Measurements from ENCODE around the gene GTF2IRD1. TPM values are rescaled to one million over a fixed set of nuclear protein-coding genes. Genes with fewer than 3 reads are reported as not detected.

The GTF2IRD1 gene
- total RNA-seq, 4 donors from 2014 or later, result 2.8 to 27.1 (median 17.1) TPM

DNA sequence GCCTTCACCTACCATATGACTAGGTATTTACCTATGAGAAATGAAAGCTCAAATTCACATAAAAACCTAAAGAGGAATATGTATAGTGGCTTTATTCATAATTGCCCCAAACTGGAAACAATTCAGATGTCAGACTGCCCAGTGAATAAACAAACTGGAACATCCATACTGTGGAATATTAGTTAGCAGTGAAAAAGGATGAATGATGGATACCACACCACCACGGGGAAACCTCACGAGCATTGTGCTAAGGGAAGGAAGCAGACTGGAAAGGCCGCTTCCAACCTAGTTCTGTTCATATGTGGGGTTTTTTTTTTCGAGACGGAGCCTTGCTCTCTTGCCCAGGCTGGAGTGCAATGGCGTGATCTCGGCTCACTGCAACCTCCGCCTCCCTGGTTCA, 16.8 kb downstream of the GTF2IRD1 start:
- no peak for TF ChIP-seq POLR2A (IDR thresholded peaks at IDR 0.05)
- TF ChIP-seq, protein P1, sequence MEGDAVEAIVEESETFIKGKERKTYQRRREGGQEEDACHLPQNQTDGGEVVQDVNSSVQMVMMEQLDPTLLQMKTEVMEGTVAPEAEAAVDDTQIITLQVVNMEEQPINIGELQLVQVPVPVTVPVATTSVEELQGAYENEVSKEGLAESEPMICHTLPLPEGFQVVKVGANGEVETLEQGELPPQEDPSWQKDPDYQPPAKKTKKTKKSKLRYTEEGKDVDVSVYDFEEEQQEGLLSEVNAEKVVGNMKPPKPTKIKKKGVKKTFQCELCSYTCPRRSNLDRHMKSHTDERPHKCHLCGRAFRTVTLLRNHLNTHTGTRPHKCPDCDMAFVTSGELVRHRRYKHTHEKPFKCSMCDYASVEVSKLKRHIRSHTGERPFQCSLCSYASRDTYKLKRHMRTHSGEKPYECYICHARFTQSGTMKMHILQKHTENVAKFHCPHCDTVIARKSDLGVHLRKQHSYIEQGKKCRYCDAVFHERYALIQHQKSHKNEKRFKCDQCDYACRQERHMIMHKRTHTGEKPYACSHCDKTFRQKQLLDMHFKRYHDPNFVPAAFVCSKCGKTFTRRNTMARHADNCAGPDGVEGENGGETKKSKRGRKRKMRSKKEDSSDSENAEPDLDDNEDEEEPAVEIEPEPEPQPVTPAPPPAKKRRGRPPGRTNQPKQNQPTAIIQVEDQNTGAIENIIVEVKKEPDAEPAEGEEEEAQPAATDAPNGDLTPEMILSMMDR (IDR thresholded peaks at IDR 0.05), result no peak
- Histone ChIP-seq H3K27me3 (no peaks in the 10 kb centered on the region), H3K4me1 (peaks cover 0 to 12% (median 0%) of the 10 kb centered on the region in 4 donors), H3K9me3 (no peaks in the 10 kb centered on the region), H3K27ac (no peak overlapping the region), H3K36me3 (no peaks in the 10 kb centered on the region), H3K4me3 (no peak overlapping the region)
- DNase-seq, result no peak

DNA sequence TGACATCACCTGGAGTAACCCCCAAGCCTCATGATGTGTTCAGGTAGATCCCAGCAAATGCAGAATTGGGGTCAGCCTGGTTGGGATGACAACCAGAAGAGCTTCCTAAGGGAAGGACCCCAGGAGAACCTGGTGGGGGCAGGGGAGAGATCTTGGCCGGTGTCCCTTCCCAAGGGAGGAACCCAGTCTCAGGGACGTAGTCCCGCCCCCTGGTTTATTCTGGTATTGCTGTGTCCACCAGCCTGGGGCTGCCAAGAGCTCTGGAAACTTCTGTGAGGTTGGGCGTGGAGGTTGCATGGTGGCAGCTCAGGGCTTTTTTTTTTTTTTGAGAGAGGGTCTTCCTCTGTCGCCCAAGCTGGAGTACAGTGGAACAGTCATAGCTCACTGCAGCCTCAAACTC, 19.4 kb downstream of the GTF2IRD1 start:
- H3K27me3 ChIP-seq, result no peaks in the 10 kb centered on the region
- peaks cover 0 to 20% (median 4%) of the 10 kb centered on the region in 4 donors for H3K4me1 ChIP-seq
- DNase-seq, result no peak
- no peak overlapping the region for H3K27ac ChIP-seq
- H3K4me3 ChIP-seq, result no peak overlapping the region
- H3K9me3 ChIP-seq, result no peaks in the 10 kb centered on the region
- TF ChIP-seq POLR2A (IDR thresholded peaks at IDR 0.05), result no peak
- TF ChIP-seq, protein P1 (IDR thresholded peaks at IDR 0.05), result no peak
- no peaks in the 10 kb centered on the region for H3K36me3 ChIP-seq

DNA sequence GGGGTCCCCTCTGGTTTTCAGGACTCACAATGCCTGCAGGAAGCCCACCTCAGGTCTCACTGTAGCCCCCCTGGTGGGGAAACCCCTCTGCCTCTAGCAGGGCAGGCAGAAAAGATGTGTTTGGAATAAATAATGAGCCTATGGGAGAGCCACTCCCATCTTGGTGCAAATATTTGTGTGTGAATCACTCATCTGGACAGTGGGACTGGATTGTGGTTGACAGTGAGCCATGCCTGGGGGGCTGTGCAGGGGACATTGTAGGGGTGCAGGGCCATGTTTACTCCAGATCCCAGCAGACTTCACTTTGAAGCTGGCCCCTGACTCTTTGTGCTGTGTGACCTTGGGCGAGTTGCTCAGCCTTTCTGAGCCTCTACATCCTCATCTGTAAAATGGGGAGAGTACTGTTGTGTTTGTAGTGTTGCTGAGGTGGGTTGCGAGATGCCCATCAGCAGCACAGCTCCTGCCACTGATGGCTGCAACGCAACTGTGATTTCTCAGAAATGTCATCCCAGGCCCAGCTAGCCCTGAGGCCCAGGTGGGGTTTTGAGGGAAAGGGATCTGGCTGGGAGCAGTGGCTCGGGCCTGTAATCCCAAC, 20.7 kb downstream of the GTF2IRD1 start:
- Histone ChIP-seq H3K9me3 (no peaks in the 10 kb centered on the region), H3K27ac (no peak overlapping the region), H3K27me3 (no peaks in the 10 kb centered on the region), H3K4me3 (no peak overlapping the region), H3K4me1 (peaks cover 0 to 32% (median 6%) of the 10 kb centered on the region in 4 donors), H3K36me3 (no peaks in the 10 kb centered on the region)
- TF ChIP-seq, protein P1 (IDR thresholded peaks at IDR 0.05), result no peak
- TF ChIP-seq POLR2A (IDR thresholded peaks at IDR 0.05), result no peak
- DNase-seq, result no peak

DNA sequence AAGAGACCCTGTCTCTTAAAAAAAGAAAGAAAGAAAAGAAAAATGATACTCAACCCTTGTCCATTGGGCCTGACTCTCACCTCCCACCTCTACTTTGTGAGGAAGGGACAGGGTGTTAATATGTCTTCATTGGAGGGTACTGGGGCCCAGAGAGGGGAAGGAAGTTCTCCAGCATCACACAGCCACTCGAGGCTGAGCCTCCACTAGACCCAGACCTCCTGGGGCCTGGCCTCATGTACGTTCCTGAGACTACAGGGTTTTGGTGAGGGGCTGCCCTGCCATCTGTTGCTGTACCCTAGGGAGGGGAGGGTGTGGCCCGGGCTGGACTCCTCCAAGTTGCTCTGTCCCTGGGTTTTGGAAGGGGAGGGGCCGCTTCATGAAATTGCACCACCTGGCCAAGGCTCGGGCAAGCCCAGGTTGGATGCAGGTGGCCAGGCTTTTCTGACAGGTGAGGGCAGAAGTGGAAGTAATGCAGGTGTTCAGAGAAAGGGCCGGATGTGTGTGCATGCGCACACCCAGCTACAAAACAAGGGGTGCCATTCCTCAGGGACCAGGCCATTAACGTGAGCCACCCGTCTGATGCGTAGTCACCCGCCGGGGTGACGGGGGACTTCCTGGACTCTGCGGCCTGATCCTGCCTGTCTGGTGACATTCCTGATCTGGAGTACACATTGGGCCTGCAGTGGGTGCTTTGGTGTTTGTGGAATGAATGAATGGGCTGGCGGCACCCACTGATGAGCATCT, 21.7 kb downstream of the GTF2IRD1 start:
- Histone ChIP-seq H3K4me1 (peaks cover 0 to 42% (median 7%) of the 10 kb centered on the region in 4 donors), H3K4me3 (no peak overlapping the region), H3K36me3 (no peaks in the 10 kb centered on the region), H3K27ac (no peak overlapping the region), H3K27me3 (no peaks in the 10 kb centered on the region), H3K9me3 (no peaks in the 10 kb centered on the region)
- TF ChIP-seq, protein P1 (IDR thresholded peaks at IDR 0.05), result no peak
- no peak for TF ChIP-seq POLR2A (IDR thresholded peaks at IDR 0.05)
- no peak for DNase-seq

DNA sequence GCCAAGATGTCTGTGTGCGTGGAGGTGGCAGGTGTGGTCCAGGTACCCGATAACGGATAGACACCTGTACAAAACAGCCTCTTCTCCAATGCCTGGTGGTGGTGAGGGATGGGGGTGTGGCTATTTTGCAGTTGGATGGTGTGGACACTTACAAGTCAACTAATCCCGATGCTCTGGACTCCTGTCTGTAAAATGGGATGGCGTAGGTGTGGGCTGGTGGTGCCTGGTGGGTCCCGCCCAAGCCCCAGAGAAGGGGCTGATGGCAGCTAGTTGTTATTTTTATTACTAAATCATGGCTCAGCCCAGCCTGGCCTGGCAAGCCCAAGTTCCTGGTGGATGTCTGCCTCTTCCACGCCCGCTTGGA, 22.3 kb downstream of the GTF2IRD1 start:
- Histone ChIP-seq H3K4me3 (no peak overlapping the region), H3K27me3 (no peaks in the 10 kb centered on the region), H3K36me3 (no peaks in the 10 kb centered on the region), H3K9me3 (no peaks in the 10 kb centered on the region), H3K4me1 (peaks cover 0 to 47% (median 7%) of the 10 kb centered on the region in 4 donors), H3K27ac (no peak overlapping the region)
- no peak for DNase-seq
- TF ChIP-seq, protein P1 (IDR thresholded peaks at IDR 0.05), result no peak
- no peak for TF ChIP-seq POLR2A (IDR thresholded peaks at IDR 0.05)

All from Peyer's patch (tissue), 4 donors.